ENCODE measurements around the gene DCDC2B.

The DCDC2B gene

DNA sequence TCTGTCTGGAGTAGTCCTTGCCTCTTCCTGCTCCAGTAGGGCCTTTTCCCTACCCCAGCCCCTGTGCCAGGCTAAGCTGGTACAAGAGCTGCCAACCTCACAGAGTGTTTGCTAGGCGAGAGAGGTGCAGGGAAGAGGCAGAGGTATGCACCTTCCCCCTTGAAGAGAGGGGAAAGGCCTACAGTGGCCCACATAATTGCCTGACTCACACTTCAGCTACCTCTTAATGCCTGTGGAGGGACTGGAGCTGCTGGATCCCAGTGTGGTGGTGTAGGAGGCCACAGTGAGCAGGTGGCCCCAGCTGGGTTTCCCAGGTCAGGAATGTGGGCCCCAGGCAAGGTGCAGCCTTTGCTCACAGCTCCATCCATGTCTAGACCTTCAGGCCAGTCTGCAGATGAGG is 11.8 kb upstream of the DCDC2B start:
- DNase-seq = no peak

DNA sequence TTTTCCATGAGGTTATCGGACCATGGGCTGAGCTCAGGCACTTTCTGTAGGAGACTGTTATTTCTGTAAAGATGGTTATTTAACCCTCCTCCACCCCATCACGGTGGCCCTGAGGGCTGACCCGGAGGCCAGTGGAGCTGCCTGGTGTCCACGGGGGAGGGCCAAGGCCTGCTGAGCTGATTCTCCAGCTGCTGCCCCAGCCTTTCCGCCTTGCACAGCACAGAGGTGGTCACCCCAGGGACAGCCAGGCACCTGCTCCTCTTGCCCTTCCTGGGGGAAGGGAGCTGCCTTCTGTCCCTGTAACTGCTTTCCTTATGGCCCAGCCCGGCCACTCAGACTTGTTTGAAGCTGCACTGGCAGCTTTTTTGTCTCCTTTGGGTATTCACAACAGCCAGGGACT is 11.1 kb upstream of the DCDC2B start:
- no peak for DNase-seq

DNA sequence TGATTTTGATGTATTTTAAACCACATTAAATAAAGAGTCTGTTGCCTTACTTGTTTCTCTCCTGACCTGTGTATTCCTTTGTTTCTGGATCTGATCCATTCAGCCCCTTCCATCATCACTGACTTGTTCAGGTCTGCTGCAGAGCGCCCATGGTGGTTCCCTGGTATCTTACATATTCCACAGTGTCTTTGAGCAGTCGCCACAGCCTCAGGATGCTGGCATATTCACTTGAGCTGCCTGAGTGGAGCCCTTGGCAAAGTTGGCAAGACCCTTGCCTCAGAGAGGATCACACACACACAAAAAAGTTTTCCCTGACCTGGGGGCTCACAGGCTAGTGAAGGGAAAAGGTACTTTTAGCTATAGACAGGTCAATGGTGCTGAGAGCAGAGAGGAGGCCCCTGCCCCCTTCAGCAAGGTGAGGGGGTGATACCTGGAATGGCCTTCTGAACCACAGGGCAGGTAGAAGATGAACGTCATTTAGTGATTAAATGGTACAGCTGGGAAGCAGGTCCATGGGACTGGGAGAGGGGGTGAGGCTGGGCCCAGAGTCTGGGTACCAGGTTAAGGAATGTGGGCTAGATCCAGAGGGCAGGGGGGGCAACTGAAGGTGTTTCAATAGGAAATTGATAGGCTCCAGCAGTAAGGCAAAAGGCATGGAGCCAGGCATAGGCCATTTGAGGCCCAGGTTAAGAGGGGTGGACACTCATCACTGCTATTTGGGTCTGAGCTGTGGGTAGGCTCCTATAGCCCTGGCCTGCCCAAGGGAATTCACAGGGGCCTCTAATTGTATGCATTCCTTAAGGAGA is 10.4 kb upstream of the DCDC2B start:
- DNase-seq = no peak

DNA sequence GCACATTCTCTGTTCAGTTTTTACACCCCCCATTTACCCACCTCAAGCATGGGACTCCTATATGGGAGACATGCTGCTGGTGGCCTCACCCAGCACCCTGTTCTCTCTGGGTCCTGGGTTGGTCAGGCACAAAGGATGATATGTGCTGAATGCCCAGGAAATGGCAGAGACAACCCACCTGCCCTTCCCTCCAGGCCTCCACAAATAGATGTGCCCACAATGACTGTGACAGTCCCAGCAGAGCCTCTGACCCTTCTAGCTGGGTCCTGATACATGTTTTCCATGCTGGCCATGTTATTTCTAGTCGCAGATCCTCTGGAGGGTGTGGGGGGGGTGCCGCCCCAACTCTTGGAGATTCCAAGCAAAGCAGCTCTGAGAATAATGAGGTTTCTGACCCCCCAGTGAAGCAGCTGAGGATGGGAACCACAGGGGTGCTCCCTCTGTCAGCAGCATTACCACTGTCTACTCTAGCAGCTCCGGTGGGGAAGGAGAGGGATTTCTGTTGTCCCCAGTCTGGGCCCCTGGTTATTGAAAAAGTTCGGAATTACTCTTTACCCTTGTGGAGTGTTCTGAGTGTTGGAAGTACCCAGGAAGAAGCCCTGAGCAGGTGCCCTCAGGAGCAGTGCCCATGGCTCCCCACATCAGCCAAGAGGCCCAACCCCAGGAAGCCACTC is 9.7 kb upstream of the DCDC2B start:
- no peak for DNase-seq

DNA sequence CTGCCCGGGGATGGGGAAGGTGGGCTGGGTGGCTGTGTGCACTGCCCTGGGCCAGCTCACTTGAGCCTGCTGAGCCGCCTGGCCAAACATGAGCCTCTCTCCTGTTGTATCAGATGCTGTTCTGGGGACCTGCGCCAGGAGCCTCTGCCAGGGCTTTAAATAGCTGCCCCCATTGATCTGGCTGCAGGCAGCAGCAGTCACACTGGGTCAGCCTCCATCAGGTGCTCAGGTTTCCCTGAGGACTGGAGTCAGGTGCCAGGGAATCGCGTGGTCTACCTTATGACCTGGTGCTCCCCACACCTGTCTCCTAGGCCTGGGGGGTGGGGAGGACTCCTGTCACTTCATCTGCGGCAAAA is 9.2 kb upstream of the DCDC2B start:
- no peak for DNase-seq

DNA sequence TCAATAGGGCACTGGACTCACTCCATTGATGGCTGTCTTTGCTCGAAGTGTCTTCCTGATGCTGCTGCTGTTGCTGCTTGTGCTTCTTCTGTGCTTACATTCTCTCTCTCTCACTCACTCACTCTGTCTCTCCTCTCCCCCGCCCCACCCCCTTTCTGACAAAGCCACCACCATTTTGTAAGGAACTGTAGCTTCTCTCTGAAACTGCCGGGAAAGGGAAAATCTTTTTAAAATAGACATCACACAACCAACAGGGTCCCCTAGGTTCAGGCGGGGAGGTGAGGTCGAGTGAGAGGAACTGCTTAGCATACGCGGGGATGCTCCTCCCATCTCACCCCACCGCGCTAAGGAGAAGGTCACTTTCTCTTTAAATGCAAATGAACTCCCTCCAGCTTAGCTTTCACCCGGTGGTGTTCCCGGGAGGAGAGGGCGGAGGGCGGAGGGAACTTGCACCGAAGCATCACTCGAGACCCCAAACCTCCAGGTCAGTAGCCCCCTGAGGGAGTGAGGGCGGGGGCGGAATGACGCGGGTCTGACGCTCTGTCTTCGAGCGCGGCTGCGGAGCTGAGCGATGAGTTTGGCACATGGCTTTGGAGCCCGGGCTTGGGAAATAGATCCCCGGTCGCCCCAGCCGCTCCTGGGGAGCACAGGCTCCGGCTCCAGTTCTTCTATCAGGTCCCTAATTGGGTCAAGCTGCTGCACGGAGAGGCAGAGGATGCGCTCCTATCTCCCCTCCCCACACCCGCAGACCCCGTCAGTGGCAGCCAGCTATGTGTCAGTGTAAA is 8.5 kb upstream of the DCDC2B start, which contains the start of gene CCDC28B:
Gene CCDC28B (plus strand): TSS at position 370 of the 785 bp plus-strand sequence. CDS start 1,341 bp downstream, outside the sequence.
- DNase-seq = peak; percentile 34

DNA sequence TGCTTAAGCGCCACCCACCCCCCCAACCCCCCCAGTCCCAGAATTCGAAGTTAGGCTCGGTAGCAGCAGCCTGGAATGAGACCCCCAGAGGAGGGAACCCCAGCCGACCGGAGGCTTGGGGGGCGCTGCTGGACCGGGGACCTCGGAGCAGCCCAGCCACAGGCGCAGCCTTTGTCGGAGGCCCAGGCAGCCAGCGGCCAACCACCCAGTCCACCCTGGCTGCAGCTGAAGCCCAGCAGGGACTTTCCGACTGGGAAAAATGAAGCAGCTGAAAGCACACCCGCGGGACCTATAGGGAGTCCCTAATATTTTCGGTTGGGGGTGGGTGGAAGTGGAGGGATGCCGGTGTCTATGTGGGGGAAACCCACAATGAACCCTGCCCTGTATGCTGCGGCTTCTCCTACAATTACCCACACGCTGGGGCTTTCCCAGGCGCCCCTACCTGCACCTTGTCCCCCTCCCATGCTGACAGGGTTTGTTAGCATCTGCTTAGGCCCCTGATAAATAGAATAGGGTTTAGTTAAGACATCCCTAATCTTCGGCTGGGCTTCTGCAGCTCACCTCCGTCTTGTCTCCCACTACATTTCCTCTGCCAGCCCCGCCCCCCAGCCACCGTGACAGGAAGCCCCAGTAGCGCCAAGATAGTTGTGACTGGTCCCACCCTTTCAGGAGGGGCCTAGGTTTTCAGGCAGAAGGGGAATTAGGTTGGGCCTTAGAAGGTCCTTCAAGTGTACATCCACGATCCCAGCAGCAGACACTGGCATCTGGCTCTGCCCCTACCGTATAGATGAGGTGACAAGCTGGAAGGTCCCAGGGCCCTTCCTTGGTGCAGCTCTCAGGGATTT is 7.7 kb upstream of the DCDC2B start:
- peak; percentile 65 for DNase-seq

DNA sequence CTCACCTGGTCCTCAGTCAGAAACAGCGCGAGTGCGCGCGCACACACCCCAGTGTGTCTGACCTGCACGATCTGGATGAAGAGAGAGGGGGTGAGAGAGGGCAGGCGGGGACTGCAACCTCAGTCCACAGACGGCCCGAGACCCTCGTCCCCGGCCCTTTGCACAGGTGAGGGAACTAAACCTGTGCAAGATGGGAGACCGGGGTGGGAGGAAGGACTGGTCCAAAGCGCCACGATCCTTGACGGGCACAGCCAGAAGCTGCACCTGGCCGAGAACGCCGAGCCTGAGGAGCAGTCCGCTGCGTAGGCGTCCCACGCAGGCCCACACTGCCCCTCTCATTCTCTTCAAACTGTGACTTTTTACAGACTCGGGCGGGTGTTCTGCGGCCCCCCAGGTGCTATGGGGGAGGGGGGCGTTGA is 3.9 kb upstream of the DCDC2B start:
- DNase-seq = no peak

DNA sequence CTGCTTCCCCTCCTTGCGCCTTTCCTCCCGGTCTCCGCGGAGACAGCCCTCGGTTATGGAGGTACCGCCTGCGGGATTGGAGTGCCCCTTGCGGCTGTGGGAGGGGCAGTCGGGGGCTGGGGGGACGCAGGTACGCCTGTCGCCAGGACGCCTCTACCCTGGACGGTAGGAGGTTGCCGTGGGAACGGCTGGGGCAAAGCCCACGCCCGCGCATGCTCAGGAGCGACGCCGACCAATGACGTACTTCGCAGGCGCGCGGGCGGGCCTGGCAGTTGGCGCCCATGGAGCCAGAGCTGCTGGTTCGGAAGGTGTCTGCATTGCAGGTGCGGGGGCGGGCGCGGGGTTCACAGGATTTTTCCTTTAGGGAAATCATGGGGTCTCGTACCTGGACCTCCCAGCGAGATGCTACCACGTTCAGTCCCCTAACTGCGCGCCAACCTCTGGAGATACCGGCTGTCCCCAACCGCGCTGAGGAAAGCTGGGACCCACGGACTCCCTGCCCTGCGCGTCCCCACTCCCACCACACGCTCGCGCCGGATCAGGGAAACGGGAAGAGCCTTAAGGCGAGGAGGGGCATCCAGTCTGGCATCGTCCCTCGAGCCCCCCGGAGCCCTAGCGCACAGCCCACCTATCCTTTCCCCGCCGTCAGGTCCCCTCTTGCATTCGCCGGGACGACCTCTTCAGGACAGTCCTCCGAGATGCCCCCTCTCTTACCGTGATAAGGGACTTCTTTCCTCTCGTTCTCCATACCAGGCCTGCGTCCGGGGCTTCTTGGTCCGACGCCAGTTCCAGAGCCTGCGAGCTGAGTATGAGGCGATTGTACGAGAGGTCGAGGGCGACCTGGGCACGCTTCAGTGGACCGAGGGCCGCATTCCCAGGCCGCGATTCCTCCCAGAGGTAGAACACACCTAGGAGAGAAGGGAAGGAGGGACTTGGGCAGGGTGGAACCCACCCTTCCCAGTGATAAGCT is 3.2 kb upstream of the DCDC2B start, which contains the start of gene IQCC:
Gene IQCC (plus strand): TSS at position 271 of the 970 bp plus-strand sequence. CDS start 11 bp downstream, at position 282.
- DNase-seq = peak; percentile 78

DNA sequence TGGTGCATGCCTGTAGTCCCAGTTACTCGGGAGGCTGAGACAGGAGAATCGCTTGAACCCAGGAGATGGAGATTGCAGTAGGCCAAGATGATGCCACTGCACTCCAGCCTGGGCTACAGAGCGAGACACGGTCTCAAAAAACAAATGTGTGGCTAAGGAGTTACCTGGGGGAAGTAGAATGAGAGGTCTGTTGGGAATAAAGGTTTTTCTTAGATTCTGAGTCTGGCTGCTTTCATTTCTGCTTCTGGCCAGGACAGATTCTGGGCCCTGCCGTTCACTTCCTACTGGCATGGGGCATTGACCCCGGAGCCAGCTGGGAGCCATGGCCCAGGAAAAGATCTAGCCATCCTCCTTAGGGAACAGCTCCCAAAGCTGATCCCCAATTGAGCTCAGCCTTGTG is 420 bp upstream of the DCDC2B start:
- DNase-seq = no peak

DNA sequence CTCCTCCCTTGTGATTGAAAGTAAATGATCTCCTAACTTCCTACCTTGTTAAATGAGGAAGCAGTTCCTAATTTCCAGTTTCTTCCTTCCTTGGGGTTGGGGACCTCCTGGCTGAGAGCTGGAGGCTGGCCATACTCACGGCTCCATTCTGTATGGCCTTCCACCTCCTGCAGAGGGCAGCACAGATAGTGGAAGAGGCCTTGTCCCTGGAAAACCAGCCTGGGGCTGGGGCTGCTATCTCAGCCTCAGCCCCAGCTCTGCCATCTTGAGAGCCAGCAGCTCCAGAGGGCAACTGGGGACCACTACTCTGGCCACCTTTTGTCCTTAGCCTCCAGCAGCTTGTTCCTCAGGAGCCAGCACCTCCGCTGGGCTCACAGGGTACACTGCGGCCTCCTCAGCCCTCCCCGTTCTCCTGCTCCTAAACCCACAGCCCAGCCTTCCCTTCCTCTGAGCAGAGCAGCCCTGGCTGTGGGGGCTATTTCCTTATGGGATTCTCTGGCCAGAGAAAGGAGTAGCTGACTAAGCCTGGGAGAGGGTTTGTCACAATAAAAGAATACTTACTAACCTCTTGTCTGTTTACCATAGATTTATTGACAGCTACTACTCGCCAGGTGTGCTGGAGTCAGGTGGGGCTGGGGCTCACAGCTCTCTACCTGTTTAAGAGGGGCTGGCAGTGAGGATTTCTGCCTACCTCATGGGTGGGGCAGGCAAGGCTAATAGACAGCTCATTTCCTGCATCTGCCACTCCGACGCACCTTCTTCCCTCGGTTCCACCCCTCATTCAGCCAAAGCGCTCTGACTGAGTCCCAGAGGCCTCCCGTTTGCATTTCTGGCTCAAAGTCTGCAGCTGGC is 7.0 kb downstream of the DCDC2B start:
- DNase-seq = peak; percentile 56

DNA sequence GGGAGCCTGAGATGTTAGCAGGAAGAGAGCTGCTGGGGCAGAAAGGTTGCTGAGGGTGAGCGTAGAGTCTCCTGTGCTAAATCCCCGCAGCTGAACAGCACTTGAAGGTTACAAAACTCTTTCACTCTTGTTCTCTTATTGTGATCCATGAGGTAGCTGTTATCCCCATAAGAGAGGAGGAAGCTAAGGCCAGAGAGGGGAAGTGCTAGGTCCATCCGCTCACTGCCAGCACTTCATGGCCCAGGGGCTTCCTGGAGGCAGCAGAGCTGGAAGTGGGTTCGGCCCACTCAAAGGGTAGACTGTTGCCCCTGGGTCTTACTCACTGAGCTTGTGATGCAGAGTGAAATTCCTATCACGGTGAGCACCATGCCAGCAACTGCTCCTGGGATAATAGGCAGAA is 7.7 kb downstream of the DCDC2B start:
- DNase-seq = no peak

DNA sequence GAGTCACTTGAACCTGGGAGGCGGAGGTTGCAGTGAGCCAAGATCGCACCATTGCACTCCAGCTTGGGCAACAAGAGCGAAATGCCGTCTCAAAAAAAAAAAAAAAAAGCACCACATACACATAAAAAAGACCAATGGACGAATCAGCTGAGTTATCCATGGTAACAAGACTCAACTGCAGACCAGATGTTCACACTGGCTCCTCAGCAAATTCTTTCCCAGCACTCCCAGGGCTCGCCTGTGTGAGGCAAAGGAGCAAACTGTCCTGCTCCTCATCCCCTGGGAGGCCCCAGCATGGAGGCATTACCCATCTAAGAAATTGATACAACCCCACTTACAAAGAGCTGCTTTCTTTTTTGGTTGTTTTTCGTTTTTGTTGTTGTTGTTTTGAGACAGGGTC is 10.1 kb downstream of the DCDC2B start:
- no peak for DNase-seq

DNA sequence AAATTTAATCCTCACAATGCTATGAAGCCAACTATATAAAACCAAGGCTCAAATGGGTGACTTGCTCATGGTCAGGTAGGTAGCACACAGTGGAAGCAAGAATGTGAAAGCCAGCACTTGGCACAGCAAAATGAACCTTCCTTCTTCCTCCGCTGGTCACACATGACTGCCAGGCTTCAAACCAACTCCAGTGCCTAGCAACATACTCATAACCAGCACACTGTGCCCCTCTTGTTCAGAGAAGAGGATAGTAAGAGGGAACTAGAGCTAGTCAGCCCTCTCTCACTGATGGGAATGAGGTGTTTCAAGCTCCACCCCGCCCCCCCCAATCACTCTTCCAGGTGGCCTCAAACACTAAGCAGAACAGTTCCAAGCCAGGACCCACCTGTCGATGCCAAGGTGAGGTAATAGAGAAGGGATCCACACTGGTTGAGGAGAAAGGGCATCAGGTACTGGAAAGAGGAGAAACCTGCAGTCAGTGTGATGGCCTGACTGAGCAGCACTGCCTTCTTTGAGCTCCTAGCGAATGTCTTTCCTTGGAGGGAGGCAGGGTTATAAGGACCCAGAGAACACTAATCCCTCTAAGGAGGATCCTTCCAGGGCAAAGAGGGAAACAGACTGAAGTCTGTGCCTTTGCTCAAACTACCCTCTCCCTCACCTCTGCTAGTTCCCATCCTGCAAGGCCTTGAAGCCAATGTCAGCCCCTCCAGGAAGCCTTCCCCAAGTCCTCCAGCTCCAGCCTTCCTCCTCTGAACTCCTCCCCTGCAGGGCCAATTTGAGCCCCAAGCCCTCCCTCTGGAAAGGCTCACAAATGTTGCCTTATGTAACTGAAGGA is 12.1 kb downstream of the DCDC2B start:
- DNase-seq = no peak

DNA sequence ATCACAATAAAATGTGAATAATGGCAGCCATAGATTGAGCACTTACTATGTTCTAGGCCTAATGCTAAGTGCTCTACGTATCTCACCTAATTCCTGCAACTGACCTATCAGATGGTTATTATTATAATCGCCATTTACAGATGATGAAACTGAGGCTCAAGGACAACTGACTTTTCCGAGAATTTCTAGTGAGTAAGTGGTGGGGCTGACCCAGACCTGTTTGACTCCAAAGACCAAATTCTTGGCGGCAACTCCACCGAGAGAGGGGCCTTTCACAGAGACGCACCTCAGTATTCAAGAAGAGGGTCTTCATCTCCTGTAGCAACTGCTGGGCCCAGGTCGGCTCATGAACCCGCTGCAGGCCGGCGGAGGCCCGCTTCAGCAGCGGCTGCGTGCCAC is 12.7 kb downstream of the DCDC2B start:
- DNase-seq = no peak

DNA sequence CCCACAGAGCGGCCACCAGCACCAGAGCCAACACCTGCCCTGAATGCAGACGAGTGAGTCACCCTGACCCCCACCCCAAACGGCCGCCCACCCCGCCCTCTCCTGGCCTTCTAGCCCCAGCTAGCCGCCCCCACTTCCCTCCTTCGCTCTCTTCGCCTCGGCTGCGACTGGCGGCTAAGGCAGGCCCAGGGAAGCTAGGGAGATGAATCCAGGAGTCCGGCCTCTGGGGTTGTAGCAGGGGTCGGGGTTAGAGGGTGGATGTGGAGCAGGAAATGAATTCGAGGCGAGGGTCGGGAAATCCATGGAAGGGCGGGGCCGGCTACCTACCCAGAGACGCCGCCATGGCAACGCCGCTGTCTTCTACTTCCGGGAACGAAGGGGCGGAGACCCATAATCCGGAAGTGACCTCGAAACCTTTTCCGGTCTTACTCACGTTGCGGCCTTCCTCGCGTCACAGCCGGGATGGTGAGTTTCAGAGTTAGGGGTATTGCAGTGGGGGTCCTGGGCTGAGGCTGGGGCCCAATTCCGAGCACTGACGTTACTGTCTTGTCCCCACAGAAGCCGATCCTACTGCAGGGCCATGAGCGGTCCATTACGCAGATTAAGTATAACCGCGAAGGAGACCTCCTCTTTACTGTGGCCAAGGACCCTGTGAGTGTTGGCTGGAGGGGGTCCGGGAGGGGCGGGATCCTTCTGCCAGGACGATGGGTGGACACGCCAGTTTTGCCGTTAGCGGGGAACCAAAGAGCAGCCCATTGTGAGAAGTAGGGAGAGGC is 13.3 kb downstream of the DCDC2B start, which contains the start of the genes EIF3I and TMEM234:
Gene EIF3I (plus strand): TSS at position 428 of the 776 bp plus-strand sequence. CDS start 35 bp downstream, at position 463.
Gene TMEM234 (minus strand): TSS at position 374 of the 776 bp plus-strand sequence. CDS start 31 bp downstream, at position 343.
- peak; percentile 91 for DNase-seq

DNA sequence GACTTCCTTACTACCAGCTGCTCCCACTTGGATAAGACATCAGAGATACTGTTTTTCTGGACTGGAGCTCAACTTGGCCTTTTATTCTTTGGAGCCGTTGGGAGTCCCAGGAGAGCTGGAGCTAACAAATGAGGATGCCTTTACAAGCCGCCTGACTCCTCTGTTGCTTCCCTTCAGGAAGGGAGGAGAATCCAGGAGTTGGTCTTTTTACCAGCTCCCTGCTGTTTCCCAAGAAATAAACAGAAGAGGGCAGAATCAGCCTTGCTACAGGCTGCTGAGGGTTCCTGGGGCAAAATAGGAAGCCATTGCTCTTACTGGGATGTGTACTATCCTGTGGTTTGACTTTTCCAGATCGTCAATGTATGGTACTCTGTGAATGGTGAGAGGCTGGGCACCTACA is 14.8 kb downstream of the DCDC2B start:
- no peak for DNase-seq

DNA sequence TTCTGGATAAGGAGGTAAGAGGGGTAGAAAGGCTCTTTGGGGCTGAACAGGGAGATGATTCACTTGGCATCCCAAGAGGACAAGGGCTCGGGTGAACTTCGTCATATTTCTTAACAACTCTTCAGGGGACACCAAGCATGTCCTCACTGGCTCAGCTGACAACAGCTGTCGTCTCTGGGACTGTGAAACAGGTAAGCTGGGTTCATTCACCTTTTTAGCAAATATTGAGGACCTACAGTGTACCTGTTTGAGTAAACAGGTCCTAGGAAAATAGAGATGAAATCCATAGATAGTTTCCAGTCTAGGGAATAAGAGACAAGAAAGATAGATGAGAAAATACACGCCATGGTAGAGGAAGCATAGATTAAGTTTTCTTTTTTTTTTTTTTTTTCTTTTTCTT is 15.4 kb downstream of the DCDC2B start:
- DNase-seq = no peak
